Amniotic stem cell (primary cell): Measurements from ENCODE around the gene ELOF1.

Source experiments
- DNase-seq: peaks from one replicate; lab custom pipeline; 2025; lab: John Stamatoyannopoulos, UW

The ELOF1 gene

DNA sequence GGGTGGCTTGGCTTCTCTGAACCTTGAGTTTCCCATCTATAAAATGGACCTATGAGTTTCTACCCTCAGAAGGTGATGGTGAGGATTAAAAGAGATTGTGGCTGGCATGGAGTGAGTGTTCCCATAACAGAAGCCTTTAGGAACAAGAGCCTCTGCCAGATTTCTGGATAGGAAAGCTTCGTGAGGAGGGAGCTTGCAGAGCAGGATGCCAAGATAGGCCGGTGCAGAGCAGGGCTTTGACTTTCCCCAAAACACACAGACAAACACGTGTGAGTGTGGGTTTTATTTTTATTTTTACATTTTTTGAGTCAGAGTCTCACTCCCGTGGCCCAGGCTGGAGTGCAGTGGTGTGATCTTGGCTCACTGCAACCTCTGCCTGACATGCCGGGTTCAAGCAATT lies 24.1 kb downstream of the ELOF1 start:
- no peak for DNase-seq

DNA sequence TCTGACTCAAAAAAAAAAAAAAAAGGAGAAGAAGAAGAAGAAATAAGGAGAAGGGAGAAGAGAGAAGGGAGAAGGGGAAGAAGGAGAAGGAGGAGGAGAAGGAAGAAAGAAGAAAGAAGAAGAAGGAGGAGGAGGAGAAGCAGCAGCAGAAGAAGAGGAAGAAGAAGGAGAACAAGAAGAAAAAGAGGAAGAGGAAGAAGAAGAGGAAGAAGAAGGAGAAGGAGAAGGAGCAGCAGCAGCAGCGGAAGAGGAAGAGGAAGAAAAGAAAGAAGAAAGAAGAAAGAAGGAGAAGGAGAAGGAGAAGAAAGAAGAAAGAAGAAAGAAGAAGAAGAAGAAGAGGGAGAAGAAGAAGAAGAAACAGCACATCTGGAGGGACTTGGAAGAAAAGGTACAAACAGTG lies 24.5 kb downstream of the ELOF1 start:
- no peak for DNase-seq

DNA sequence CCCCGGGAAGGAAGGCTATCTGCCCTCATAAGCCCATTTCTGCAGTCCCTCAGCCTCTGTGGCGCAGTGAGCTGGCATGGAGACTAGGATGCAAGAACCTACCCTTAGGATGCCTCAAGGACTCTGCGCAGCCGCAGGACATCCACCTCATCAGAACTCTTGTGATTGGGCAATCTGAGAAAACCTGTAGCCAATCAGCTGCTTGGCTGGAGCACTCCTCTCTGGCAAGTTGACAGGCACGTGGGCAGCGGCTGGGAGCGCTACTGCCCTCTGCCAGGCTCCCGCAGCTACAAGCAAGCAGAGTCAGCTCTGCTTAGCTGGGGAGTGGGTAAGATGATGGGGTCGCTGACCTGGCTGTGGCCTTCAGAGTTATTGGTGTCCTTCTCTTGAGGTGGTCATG lies 28.6 kb downstream of the ELOF1 start:
- DNase-seq, result no peak

DNA sequence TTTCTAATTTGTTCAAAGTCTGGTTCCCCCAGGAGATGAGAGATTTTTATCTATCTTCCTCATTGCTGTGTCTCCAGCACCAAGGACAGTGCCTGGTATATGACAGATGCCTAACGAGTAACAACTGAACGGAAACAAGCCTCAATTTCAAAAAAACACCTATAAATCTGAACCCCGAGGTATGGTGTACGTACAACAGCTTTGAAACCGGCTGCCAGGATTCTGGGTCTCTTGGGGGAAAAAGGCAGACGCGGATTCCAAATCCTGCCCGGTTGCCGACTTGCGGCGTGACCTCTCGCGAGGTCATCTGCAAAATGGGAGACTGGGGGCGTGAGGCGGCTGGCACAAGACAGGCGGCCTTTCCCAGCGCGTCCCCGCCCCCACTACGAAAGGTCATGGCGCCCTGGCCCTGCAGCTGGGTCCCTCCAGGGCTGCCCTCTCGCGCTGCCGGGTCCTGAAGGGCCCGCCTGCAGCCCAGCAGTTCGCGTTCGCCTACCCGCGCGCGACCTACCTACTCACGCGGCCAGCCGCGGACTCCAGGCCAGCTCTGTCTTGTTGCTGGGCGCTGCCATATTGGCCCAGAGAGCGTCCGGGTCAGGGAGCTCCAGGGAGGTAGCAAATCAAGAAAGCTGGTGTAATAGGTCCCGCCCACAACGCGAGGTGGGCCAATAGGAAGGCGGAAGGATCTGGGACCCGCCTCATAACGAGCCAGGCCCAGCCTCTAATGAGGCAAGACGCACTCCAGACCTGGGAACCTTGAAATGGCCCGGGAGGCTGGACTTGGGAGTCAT lies 30.3 kb downstream of the ELOF1 start, which contains the start of gene ECSIT:
TSS of gene ECSIT (minus strand) at position 584 of the 791 bp plus-strand sequence. CDS start 9,964 bp downstream, outside the sequence.
- DNase-seq, result peak; percentile 91

DNA sequence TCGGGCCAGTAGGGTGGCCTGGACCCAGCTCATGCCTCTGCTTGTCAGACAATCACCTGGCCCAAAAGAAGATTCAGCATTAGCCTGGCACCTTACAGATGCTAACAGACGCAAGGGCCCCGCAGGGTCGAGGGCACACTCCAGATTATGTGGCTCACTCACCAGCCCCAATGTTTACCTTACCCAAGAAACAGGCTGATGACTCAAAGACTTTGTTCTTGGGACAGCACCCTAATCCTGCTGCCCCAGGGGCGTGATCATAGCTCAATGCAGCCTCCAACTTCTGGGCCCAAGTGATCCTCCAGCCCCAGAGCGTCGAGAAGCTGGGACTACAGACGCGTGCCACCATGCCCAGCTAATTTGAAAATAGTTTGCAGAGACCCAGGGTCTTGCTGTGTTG lies 39.9 kb downstream of the ELOF1 start:
- DNase-seq, result no peak

DNA sequence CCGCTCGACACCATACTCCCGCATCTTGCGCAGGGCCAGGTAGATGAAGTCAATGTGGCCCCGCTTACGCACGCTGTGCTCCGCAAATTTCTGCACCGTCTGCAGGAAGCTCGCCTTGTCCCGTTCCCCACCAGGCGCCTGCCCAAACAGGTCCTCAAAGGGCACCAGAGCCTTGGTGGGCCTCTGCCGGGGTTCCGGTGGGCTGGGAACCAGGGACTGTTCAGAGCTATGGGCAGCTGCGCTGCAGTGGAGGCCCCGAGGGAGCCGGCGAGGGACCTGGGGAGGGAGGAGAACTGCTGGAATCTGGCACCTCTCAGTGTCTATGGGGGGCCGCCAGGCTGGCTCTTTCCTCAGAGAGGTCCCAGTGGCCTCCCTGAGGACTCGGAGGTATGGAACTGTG lies 45.1 kb downstream of the ELOF1 start:
- no peak for DNase-seq

DNA sequence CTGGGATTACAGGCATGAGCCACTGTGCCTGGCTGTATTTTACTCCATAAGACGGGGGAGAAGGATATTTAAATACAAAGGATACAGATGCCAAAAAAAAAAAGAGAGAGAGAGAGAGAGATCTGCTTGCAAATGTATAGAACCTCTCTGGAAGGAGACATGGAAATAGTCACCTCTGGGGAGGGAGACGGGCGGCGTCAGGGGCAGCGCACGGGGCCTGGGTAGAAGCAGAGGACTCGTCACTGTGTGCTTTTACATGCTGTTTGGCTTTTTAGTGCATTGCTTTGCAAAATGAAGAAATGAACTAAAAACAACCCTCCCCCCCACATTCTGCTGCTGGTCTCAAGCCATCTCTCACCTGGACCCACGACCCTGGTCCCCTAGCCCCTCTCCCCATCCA lies 48.6 kb downstream of the ELOF1 start:
- DNase-seq, result no peak

DNA sequence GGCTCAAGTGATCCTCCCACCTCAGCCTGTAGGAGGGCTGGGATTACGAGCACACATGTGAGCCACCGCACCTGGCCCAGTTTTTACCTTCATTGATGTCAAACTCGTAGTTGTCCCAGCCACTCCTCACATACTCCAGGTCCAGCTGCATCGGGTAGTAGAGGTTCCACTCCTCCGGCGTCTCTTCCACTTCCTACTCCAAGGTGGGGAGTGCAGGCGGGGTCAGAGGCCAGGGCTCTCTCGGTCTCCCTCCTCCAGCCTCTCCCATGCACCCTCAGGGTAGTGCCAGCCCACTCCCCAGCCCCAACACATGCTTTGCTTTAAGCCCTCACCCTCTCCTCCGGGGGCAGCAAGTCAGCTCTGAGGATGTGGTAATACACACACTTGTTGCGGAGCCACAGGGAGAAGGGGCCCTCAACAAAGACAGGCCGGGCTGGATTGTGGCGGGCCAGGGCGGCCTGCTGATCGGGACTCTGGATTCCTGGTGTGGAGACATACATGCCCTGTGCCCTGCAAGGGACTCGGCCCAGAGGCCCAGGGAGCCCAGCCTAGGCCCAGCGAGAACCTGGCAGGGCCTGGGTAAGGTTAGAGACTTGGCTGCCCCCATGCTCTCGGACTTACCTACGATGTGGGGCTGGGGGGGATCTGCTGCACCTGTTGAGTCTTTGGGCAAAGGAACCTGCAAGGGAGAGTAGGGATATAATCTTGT lies 51.5 kb downstream of the ELOF1 start:
- no peak for DNase-seq

DNA sequence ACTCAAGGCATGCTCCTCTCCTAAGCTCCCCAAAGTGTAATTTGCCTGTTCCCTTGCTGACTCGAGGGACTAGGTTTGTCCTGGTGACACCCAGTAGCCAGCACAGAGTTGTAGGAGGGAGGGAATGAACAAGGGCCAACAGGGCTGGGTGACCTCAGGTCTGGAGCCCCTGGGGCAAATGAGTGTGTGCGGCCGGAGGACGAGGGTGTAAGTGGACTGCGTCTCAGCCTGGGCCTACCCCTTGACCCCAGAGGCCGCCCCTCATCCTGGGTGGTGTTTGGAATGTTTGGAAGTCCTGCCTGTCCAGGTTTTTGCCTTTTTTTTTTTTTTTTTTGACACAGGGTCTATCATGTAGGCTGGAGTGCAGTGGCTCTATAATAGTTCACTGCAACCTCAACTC lies 52.1 kb downstream of the ELOF1 start:
- no peak for DNase-seq

DNA sequence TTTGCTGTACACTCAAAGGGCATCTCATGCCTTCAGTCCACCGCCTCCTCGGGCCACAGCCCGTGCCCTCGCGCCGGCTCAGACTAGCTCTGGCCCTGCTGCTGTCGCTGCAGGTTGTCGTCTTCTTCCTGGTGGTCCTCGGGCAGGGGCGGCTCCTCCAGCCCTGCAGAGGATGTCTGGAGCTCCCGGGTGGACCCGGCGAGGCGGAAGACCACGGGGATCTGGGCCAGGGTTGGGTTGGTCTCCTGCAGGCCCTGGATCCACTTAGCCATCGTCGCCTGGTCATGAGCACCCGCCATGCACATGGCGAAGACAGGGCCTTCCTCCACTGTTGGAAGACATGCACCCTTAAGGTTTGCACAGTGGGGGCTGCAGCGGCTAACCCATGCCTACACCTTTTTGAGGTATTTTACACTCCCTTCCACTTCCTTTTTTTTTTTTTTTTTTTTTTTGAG lies 52.9 kb downstream of the ELOF1 start:
- DNase-seq, result no peak

DNA sequence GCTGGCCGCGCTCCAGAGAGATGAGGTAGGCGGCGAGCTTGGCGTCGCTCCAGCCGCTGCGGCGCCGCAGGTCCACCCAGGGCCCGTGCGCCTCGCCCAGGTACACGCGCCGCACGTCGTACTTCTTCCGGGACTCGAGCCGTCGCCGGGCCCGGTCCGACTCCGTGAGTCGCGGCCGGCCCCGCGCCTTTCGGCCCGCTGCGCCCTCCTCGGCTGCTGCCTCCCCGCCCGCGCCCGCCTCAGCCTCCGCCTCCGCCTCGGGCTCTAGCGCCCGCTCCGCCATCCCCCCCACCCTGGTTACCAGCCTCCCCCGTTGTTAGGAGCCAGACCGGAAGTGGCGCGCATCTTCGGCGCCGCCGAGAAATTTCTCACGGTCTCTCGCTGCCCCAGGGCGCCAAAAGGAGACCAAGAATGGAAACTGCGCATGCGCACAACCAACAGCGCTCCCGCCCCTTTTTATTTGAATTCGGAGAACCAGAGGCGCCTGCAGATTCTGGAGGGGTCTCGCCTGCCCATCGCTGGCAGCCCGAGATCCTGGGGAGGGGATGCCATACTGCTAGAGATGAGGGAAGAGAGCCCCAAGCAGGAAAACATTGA lies 53.4 kb downstream of the ELOF1 start, which contains the start of gene ZNF653:
TSS of gene ZNF653 (minus strand) at position 336 of the 597 bp plus-strand sequence. CDS start at position 283, 53 bp downstream.
- DNase-seq, result peak; percentile 87

DNA sequence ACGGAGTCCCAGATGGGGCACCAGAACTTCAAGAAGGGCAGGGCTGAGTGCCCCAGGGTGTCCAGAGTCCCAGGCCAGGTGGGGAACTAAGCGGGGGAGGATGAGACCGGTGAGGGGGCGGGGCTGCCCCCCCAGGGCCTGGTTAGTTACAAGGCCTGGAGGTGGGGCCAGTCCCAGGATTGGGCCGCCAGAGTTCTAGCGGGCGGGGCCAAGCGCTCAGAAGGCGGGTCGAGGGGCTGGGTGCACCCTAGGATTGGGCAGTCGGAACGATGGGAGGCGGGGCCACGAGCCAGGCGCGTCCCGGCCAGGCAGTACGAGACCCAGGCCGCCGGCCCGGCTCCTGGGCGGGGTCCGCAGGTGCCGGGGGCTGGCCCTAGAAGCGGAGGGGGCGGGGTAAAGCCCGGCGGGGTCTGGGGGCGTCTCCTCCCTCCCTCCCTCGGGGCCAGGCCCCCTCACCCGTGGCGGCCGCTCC lies 54.0 kb downstream of the ELOF1 start:
- peak; percentile 89 for DNase-seq

DNA sequence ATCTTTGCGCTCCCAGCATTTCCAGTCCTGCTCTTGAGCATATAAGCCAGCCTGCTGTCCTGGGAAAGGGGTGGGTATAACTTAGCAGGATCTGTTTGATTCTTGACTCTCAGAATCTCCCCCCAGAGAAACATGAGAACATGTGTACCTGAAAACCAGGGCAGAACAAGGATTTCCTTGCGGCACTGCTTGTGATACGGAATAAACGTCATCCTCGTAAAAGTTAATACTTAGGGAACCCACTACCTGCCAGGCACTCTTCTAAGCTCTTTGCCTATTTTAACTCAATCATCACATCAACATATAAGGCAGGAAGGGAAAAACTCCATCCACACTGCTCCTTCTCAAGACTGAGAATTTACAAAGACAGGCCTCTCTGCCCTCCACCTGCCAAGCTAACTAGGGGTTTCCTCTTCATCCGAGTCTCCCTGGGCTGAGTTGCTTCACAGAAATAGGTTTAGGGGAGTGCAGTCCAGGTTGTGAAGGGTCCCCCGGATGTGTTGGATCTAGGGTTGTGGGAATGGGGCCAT lies 54.5 kb downstream of the ELOF1 start:
- DNase-seq, result no peak
